T-helper 1 cell (primary cell): ENCODE data around the gene AACS.
"Not testable (repeated sequence)": the region's sequence is repeated elsewhere in the genome, so short reads cannot be mapped to it uniquely, and the experiment has no call there.

Source experiments
- DNase-seq, 5 donors: peaks; one replicate each; pipeline ENCODE4 v3.0.0-alpha.2; 2012 to 2020

AACS gene

GRCh38 chr12:125056306-125056705, 8.9 kb upstream of the AACS start:
- no peak for DNase-seq

- no peak for DNase-seq
These were observed 7.5 kb upstream of the AACS start for GRCh38 chr12:125057708-125058107.

GRCh38 chr12:125061229-125061628, 4.0 kb upstream of the AACS start:
- no peak for DNase-seq

GRCh38 chr12:125063522-125063921, 1.7 kb upstream of the AACS start:
- not testable (repeated sequence) for DNase-seq

- DNase-seq: no peak
These were observed 743 bp upstream of the AACS start for GRCh38 chr12:125064492-125064891.

- no peak for DNase-seq
These were observed 810 bp downstream of the AACS start for GRCh38 chr12:125065919-125066570.

- DNase-seq: no peak
These were observed 3.2 kb downstream of the AACS start for GRCh38 chr12:125068391-125068790.

- DNase-seq: no peak
These were observed 4.4 kb downstream of the AACS start for GRCh38 chr12:125069616-125070015.

GRCh38 chr12:125070112-125070511, 4.9 kb downstream of the AACS start:
- DNase-seq: no peak

- no peak for DNase-seq
These were observed 5.6 kb downstream of the AACS start for GRCh38 chr12:125070661-125071390.

GRCh38 chr12:125071456-125071855, 6.2 kb downstream of the AACS start:
- no peak for DNase-seq

- no peak for DNase-seq
These were observed 7.3 kb downstream of the AACS start for GRCh38 chr12:125072496-125072895.

- not testable (repeated sequence) for DNase-seq
These were observed 9.1 kb downstream of the AACS start for GRCh38 chr12:125074294-125074693.

GRCh38 chr12:125076103-125076502, 10.9 kb downstream of the AACS start:
- DNase-seq: no peak

GRCh38 chr12:125079084-125079483, 13.8 kb downstream of the AACS start:
- no peak for DNase-seq

- no peak for DNase-seq
These were observed 14.7 kb downstream of the AACS start for GRCh38 chr12:125079648-125080645.

GRCh38 chr12:125081427-125081826, 16.2 kb downstream of the AACS start:
- no peak for DNase-seq

GRCh38 chr12:125083072-125083471, 17.8 kb downstream of the AACS start:
- no peak for DNase-seq

GRCh38 chr12:125088199-125088598, 23.0 kb downstream of the AACS start:
- not testable (repeated sequence) for DNase-seq

- no peak for DNase-seq
These were observed 23.8 kb downstream of the AACS start for GRCh38 chr12:125089083-125089482.

GRCh38 chr12:125089626-125090025, 24.4 kb downstream of the AACS start:
- DNase-seq: no peak

- DNase-seq: no peak
These were observed 25.2 kb downstream of the AACS start for GRCh38 chr12:125090437-125090836.

- DNase-seq: no peak
These were observed 26.2 kb downstream of the AACS start for GRCh38 chr12:125091401-125091800.
